ENCODE data around the gene CCNI2. TPM values are rescaled to one million over a fixed set of nuclear protein-coding genes. Genes with fewer than 3 reads are reported as not detected.
A peak's percentile ranks its signal among the peaks of the same experiment; 100 is the strongest.

CCNI2 gene
- total and polyA plus RNA-seq, 2 experiments from 2014 or later, result 0.73 TPM; not detected in 1

DNA sequence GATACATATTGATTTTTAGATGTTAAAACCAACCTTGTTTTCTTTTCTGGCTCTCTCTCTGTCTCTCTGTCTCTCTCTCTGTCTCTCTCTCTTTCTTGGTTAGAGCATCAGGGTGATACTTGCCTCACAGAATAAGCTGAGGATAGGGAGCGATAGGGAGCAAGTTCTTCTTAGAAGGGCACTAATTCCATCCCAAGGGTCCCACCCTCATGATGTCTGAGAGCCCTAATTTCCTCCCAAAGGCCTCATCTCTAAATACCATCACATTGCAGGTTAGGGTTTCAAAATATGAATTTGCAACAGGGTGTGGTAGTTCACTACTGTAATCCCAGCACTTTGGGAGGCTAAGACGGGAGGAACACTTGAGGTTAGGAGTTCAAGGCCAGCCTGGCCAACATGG lies 5.1 kb upstream of the CCNI2 start:
- H3K27me3 ChIP-seq (replicated peaks; ENCODE audit: insufficient read depth), result peaks cover 25% of the 10 kb centered on the region

GRCh38 chr5:132742626-132743025 lies 4.6 kb upstream of the CCNI2 start:
- Histone ChIP-seq H2AFZ (no peak overlapping the region), H3K4me2 (ENCODE audit: unreplicated experiment) (no peak overlapping the region), H3K36me3 (ENCODE audit: low read depth) (no peaks in the 10 kb centered on the region), H3K4me1 (ENCODE audit: insufficient read depth) (no peaks in the 10 kb centered on the region; the same call in 1 of the 2 replicates), H3F3A (ENCODE audit: insufficient read depth) (no peaks in the 10 kb centered on the region), H3K27ac (no peak overlapping the region), H4K20me1 (ENCODE audit: insufficient read depth) (no peaks in the 10 kb centered on the region), H3K27me3 (replicated peaks; ENCODE audit: insufficient read depth) (peaks cover 25% of the 10 kb centered on the region), H3K9me2 (ENCODE audit: insufficient read depth) (no peaks in the 10 kb centered on the region), H3K9me3 (ENCODE audit: low read depth) (no peaks in the 10 kb centered on the region), H3K4me3 (no peak overlapping the region), H3K9ac (no peak overlapping the region), H3K79me2 (ENCODE audit: insufficient read depth) (no peaks in the 10 kb centered on the region)
- no peak for TF ChIP-seq EZH2 (IDR thresholded peaks at IDR 0.05; ENCODE audit: insufficient read depth, poor library complexity, severe bottlenecking)
- no peak for TF ChIP-seq EZH2phosphoT487 (IDR thresholded peaks at IDR 0.05; ENCODE audit: insufficient read depth, low read depth)
- in situ Hi-C loops (cut with MboI), result no loop called here
- DNase-seq, result no peak
- 75 to 78% methylated on average over 5 of the region's 5 CpGs for WGBS, 2 experiments (ENCODE audit: low coverage in 1 of 2, low lambda C conversion rate in 2 of 2, missing lambda C conversion rate in 2 of 2)

More for the DNA sequence above, 5.1 kb upstream of the CCNI2 start:
- Histone ChIP-seq H3K9ac (no peak overlapping the region), H3K36me3 (ENCODE audit: low read depth) (no peaks in the 10 kb centered on the region), H3F3A (ENCODE audit: insufficient read depth) (no peaks in the 10 kb centered on the region), H3K4me1 (ENCODE audit: insufficient read depth) (no peaks in the 10 kb centered on the region; the same call in 1 of the 2 replicates), H4K20me1 (ENCODE audit: insufficient read depth) (no peaks in the 10 kb centered on the region), H3K9me2 (ENCODE audit: insufficient read depth) (no peaks in the 10 kb centered on the region), H3K27ac (no peak overlapping the region), H3K4me3 (no peak overlapping the region), H3K9me3 (ENCODE audit: low read depth) (no peaks in the 10 kb centered on the region), H2AFZ (no peak overlapping the region), H3K79me2 (ENCODE audit: insufficient read depth) (no peaks in the 10 kb centered on the region), H3K4me2 (ENCODE audit: unreplicated experiment) (no peak overlapping the region)
- no peak for DNase-seq
- TF ChIP-seq EZH2phosphoT487 (IDR thresholded peaks at IDR 0.05; ENCODE audit: insufficient read depth, low read depth), result no peak
- no peak for TF ChIP-seq EZH2 (IDR thresholded peaks at IDR 0.05; ENCODE audit: insufficient read depth, poor library complexity, severe bottlenecking)
- in situ Hi-C loops (cut with MboI), result no loop called here
- 87 to 94% methylated on average over 2 of the region's 2 CpGs for WGBS, 2 experiments (ENCODE audit: low coverage in 1 of 2, low lambda C conversion rate in 2 of 2, missing lambda C conversion rate in 2 of 2)

DNA sequence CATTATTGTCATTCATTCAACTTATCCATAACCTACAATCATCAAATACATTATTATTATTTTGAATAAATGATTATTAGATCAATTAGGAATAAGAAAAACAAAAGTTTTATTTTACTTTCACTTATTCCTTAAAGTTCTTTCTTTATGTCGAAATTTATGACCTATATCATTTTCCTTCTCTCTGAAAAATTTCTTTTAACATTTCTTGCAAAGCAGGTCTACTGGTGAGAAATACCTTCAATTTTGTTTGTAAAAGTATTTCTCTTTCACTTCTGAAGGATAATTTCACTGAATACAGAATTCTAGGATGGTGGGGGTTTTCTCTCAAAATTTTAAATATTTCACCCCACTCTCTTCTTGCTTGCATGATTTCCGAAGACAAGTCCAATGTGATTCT lies 2.6 kb upstream of the CCNI2 start:
- Histone ChIP-seq H3K4me2 (ENCODE audit: unreplicated experiment) (no peak overlapping the region), H3K9ac (no peak overlapping the region), H3K9me2 (ENCODE audit: insufficient read depth) (no peaks in the 10 kb centered on the region), H3F3A (ENCODE audit: insufficient read depth) (no peaks in the 10 kb centered on the region), H3K27ac (no peak overlapping the region), H4K20me1 (ENCODE audit: insufficient read depth) (no peaks in the 10 kb centered on the region), H3K9me3 (ENCODE audit: low read depth) (no peaks in the 10 kb centered on the region), H2AFZ (no peak overlapping the region), H3K27me3 (replicated peaks; ENCODE audit: insufficient read depth) (peaks cover 25% of the 10 kb centered on the region), H3K4me3 (no peak overlapping the region), H3K36me3 (ENCODE audit: low read depth) (no peaks in the 10 kb centered on the region), H3K4me1 (ENCODE audit: insufficient read depth) (no peaks in the 10 kb centered on the region), H3K79me2 (ENCODE audit: insufficient read depth) (no peaks in the 10 kb centered on the region)
- no peak for DNase-seq
- WGBS, 2 experiments (ENCODE audit: low coverage in 1 of 2, low lambda C conversion rate in 2 of 2, missing lambda C conversion rate in 2 of 2), result 69 to 76% methylated on average over 2 of the region's 2 CpGs
- TF ChIP-seq EZH2phosphoT487 (IDR thresholded peaks at IDR 0.05; ENCODE audit: insufficient read depth, low read depth), result no peak
- no peak for TF ChIP-seq EZH2 (IDR thresholded peaks at IDR 0.05; ENCODE audit: insufficient read depth, poor library complexity, severe bottlenecking)
- in situ Hi-C loops (cut with MboI), result no loop called here

- 13 to 15% methylated on average over 3 of the region's 3 CpGs for WGBS, 2 experiments (ENCODE audit: low coverage in 1 of 2, low lambda C conversion rate in 2 of 2, missing lambda C conversion rate in 2 of 2)
- H3K4me1 ChIP-seq (ENCODE audit: insufficient read depth), result peaks cover 6% of the 10 kb centered on the region; the same call in 1 of the 2 replicates
- no peaks in the 10 kb centered on the region for H3K9me2 ChIP-seq (ENCODE audit: insufficient read depth)
- H3K4me3 ChIP-seq, result peak overlapping the region; percentile 53; the same call in 1 of the 2 replicates
- H3K27me3 ChIP-seq (replicated peaks; ENCODE audit: insufficient read depth), result peaks cover 25% of the 10 kb centered on the region
- peaks cover 8% of the 10 kb centered on the region; the same call in 1 of the 2 replicates for H3F3A ChIP-seq (ENCODE audit: insufficient read depth)
- no peak overlapping the region for H3K9ac ChIP-seq
- no peak for TF ChIP-seq EZH2 (IDR thresholded peaks at IDR 0.05; ENCODE audit: insufficient read depth, poor library complexity, severe bottlenecking)
- no peaks in the 10 kb centered on the region for H4K20me1 ChIP-seq (ENCODE audit: insufficient read depth)
- in situ Hi-C loops (cut with MboI), result no loop called here
- H3K9me3 ChIP-seq (ENCODE audit: low read depth), result no peaks in the 10 kb centered on the region
- H3K36me3 ChIP-seq (ENCODE audit: low read depth), result no peaks in the 10 kb centered on the region
- H3K79me2 ChIP-seq (ENCODE audit: insufficient read depth), result no peaks in the 10 kb centered on the region
- peak overlapping the region; percentile 45 for H3K4me2 ChIP-seq (ENCODE audit: unreplicated experiment)
- no peak overlapping the region for H3K27ac ChIP-seq
- H2AFZ ChIP-seq, result peak overlapping the region; percentile 60; the same call in 1 of the 2 replicates
- no peak for DNase-seq
Observed at GRCh38 chr5:132746592-132746953, 653 bp upstream of the CCNI2 start.
